ENCODE results near the gene AOPEP. TPM values are rescaled to one million over a fixed set of nuclear protein-coding genes. Genes with fewer than 3 reads are reported as not detected.
A peak's percentile ranks its signal among the peaks of the same experiment; 100 is the strongest.

Gene AOPEP
- total and polyA plus RNA-seq, 2 donors (not counting 3 experiments of a cell fraction or from before 2014, with no cell fraction given), result 20.2 to 41.6 TPM

DNA sequence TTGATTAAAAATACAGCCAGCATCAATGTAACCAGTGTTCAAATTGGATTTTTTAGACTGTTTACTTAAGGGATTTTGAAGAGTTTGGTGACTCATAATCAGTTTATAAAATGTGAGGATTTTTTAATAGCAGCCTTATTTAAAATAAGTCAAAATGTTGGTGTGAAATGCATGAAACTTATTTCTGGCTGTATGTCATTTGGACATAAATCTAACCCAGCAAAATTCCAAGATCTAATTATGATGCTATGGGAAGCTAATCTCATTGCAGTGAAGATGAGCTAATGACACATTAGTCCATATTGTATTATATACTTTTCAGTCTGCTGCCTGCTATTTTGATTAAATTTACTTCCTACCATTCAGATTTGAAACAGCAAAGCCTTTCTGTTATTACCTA lies 140.3 kb downstream of the AOPEP start:
- no peaks in the 10 kb centered on the region for H4K20me1 ChIP-seq (replicated peaks; ENCODE audit: control insufficient read depth, extremely low read depth, insufficient read depth, low read length)
- no peaks in the 10 kb centered on the region for H3K79me2 ChIP-seq (ENCODE audit: control insufficient read depth, insufficient read depth, low read length)
- POLR2A ChIA-PET, result no interaction called here
- no peak overlapping the region for H3K4me3 ChIP-seq (replicated peaks in 1 of 3; ENCODE audit: insufficient read depth in 1 of 3, low read depth in 1 of 3, low read length in 3 of 3)
- H3K27me3 ChIP-seq (ENCODE audit: control insufficient read depth in 2 of 2, insufficient read depth in 2 of 2, low read length in 2 of 2), result no peaks in the 10 kb centered on the region
- peaks cover 46% of the 10 kb centered on the region for H3K4me1 ChIP-seq (ENCODE audit: control insufficient read depth, extremely low read depth, insufficient read depth, low read length)
- no peaks in the 10 kb centered on the region for H3K9me3 ChIP-seq (replicated peaks; ENCODE audit: control insufficient read depth, insufficient read depth, low read length)
- no peaks in the 10 kb centered on the region for H3K9me1 ChIP-seq (replicated peaks; ENCODE audit: control insufficient read depth, extremely low read depth, insufficient read depth, low read length)
- no peak overlapping the region for H2AFZ ChIP-seq (ENCODE audit: low read depth, low read length)
- dilution Hi-C loops (cut with MboI; ENCODE audit: extremely low pct_ligation_motif_present, low sequenced_read_pairs), result no loop called here
- TF ChIP-seq POLR2AphosphoS5 (IDR thresholded peaks at IDR 0.05; ENCODE audit: insufficient read depth, low read depth, low read length) (no peak), FOS (IDR thresholded peaks at IDR 0.05; ENCODE audit: borderline replicate concordance, insufficient read depth, low read length) (peak; percentile 17)
- peak overlapping the region; percentile 83 for H3K9ac ChIP-seq (replicated peaks; ENCODE audit: extremely low read depth, insufficient read depth, low read length)
- DNase-seq (ENCODE audit: low read depth, low spot score), result no peak
- TSS peak; percentile 77 for BruUV-seq (replicated peaks)
- CTCF ChIA-PET, result interaction anchor here (0.8 to 2.6 kb wide), 7 partner anchors 19 to 65 kb away, joined by 3 to 9 read pairs (median 4); no protein-coding TSS in a partner anchor
- FAIRE-seq, result no peak
- H3K27ac ChIP-seq (ENCODE audit: insufficient read depth, low read depth, low read length), result peak overlapping the region; percentile 90
- H3K36me3 ChIP-seq (ENCODE audit: control insufficient read depth in 2 of 2, extremely low read depth in 1 of 2, insufficient read depth in 2 of 2, low read length in 2 of 2), result no peaks in the 10 kb centered on the region
- peak overlapping the region; percentile 71 for H3K4me2 ChIP-seq (ENCODE audit: insufficient read depth, low read length)
- intact Hi-C loops (cut with micrococcal nuclease), result loop anchor here (1.0 to 5.0 kb wide), 5 partner anchors 62 to 140 kb away; no protein-coding TSS in a partner anchor

GRCh38 chr9:94867281-94867841 lies 140.9 kb downstream of the AOPEP start:
- Histone ChIP-seq H3K4me1 (ENCODE audit: control insufficient read depth, extremely low read depth, insufficient read depth, low read length) (peaks cover 47% of the 10 kb centered on the region), H3K9ac (replicated peaks; ENCODE audit: extremely low read depth, insufficient read depth, low read length) (peak overlapping the region; percentile 83), H3K27me3 (ENCODE audit: control insufficient read depth in 2 of 2, insufficient read depth in 2 of 2, low read length in 2 of 2) (no peaks in the 10 kb centered on the region), H3K36me3 (ENCODE audit: control insufficient read depth in 2 of 2, extremely low read depth in 1 of 2, insufficient read depth in 2 of 2, low read length in 2 of 2) (no peaks in the 10 kb centered on the region), H3K4me2 (ENCODE audit: insufficient read depth, low read length) (peak overlapping the region; percentile 71), H3K79me2 (ENCODE audit: control insufficient read depth, insufficient read depth, low read length) (no peaks in the 10 kb centered on the region), H4K20me1 (replicated peaks; ENCODE audit: control insufficient read depth, extremely low read depth, insufficient read depth, low read length) (no peaks in the 10 kb centered on the region), H3K9me1 (replicated peaks; ENCODE audit: control insufficient read depth, extremely low read depth, insufficient read depth, low read length) (no peaks in the 10 kb centered on the region), H3K27ac (ENCODE audit: insufficient read depth, low read depth, low read length) (peak overlapping the region; percentile 90), H3K9me3 (replicated peaks; ENCODE audit: control insufficient read depth, insufficient read depth, low read length) (no peaks in the 10 kb centered on the region), H2AFZ (ENCODE audit: low read depth, low read length) (peak overlapping the region; percentile 21), H3K4me3 (replicated peaks in 1 of 3; ENCODE audit: insufficient read depth in 1 of 3, low read depth in 1 of 3, low read length in 3 of 3) (peak overlapping the region in 1 of 3 experiments; percentile 16)
- POLR2A ChIA-PET, result no interaction called here
- dilution Hi-C loops (cut with MboI; ENCODE audit: extremely low pct_ligation_motif_present, low sequenced_read_pairs), result no loop called here
- no peak for TF ChIP-seq FOS (IDR thresholded peaks at IDR 0.05; ENCODE audit: borderline replicate concordance, insufficient read depth, low read length)
- no peak for TF ChIP-seq JUN (IDR thresholded peaks at IDR 0.05; ENCODE audit: borderline replicate concordance, insufficient read depth, insufficient read length, low read depth)
- TF ChIP-seq GATA2 (IDR thresholded peaks at IDR 0.05; ENCODE audit: insufficient read depth, insufficient read length, low read depth, low read length), result no peak
- TF ChIP-seq POLR2A (IDR thresholded peaks at IDR 0.05; ENCODE audit: low read depth, low read length), result no peak
- no peak for TF ChIP-seq POLR2AphosphoS5 (IDR thresholded peaks at IDR 0.05; ENCODE audit: insufficient read depth, low read depth, low read length)
- TF ChIP-seq, protein P1, sequence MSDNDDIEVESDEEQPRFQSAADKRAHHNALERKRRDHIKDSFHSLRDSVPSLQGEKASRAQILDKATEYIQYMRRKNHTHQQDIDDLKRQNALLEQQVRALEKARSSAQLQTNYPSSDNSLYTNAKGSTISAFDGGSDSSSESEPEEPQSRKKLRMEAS (IDR thresholded peaks at IDR 0.05; ENCODE audit: insufficient read depth, insufficient read length), result no peak
- TF ChIP-seq EZH2 (IDR thresholded peaks at IDR 0.05; ENCODE audit: borderline replicate concordance, low read depth, low read length, severe bottlenecking), result no peak
- TF ChIP-seq MYC (IDR thresholded peaks at IDR 0.05; ENCODE audit: low read depth, low read length), result no peak
- no peak for TF ChIP-seq CTCF (IDR thresholded peaks at IDR 0.05; ENCODE audit: extremely low read depth in 1 of 2, insufficient read depth in 1 of 2, low read depth in 1 of 2, low read length in 2 of 2)
- FAIRE-seq, result peak; percentile 73
- peak; percentile 93 for DNase-seq (ENCODE audit: low read depth, low spot score)
- CTCF ChIA-PET, result interaction anchor here (1.0 to 2.6 kb wide), 4 partner anchors 21 to 66 kb away, joined by 4 to 9 read pairs (median 5); no protein-coding TSS in a partner anchor
- intact Hi-C loops (cut with micrococcal nuclease), result loop anchor here (1.0 to 5.0 kb wide), 5 partner anchors 61 to 139 kb away; no protein-coding TSS in a partner anchor
- TSS peak; percentile 68 for BruUV-seq (replicated peaks)

Data from endothelial cell of umbilical vein (primary cell).